ENCODE results near the gene STAG1. TPM values are rescaled to one million over a fixed set of nuclear protein-coding genes. Genes with fewer than 3 reads are reported as not detected.
A peak's percentile ranks its signal among the peaks of the same experiment; 100 is the strongest.
"Not testable (repeated sequence)": the region's sequence is repeated elsewhere in the genome, so short reads cannot be mapped to it uniquely, and the experiment has no call there.

STAG1 gene
- total RNA-seq, 2 donors from 2014 or later, result 26.8 to 29.8 TPM

- Histone ChIP-seq H3K27me3 (ENCODE audit: control insufficient read depth, insufficient read depth, low read length, poor library complexity, severe bottlenecking) (no peaks in the 10 kb centered on the region), H3K4me3 (ENCODE audit: low read length) (peak overlapping the region; percentile 90), H3K4me1 (ENCODE audit: control insufficient read depth, insufficient read depth, low read length) (peaks cover 8% of the 10 kb centered on the region), H3K36me3 (ENCODE audit: control insufficient read depth, insufficient read depth, low read length) (no peaks in the 10 kb centered on the region), H3K9ac (ENCODE audit: extremely low read depth, low read length, poor library complexity, severe bottlenecking) (peak overlapping the region; percentile 75), H3K9me3 (ENCODE audit: control insufficient read depth, low read length) (no peaks in the 10 kb centered on the region), H3K27ac (ENCODE audit: low read depth, low read length) (peak overlapping the region; percentile 99)
- H3K27ac Mint-ChIP-seq, result peak overlapping the region; percentile 96
- no peaks in the 10 kb centered on the region for H3K27me3 Mint-ChIP-seq (ENCODE audit: insufficient read depth)
- H3K4me3 Mint-ChIP-seq, result peak overlapping the region; percentile 72
- peak; percentile 91 for DNase-seq
- peaks cover 36% of the 10 kb centered on the region for H3K4me1 Mint-ChIP-seq
- WGBS, 2 experiments (ENCODE audit: insufficient coverage in 1 of 2, insufficient read length in 1 of 2), result 0 to 2% methylated on average over 13 to 97 of the region's 97 CpGs
- no peak for TF ChIP-seq CTCF (conservative IDR thresholded peaks at IDR 0.05)
- peaks cover 2% of the 10 kb centered on the region for H3K36me3 Mint-ChIP-seq (ENCODE audit: low read depth)
- H3K9me3 Mint-ChIP-seq, result no peaks in the 10 kb centered on the region
These were observed 634 bp downstream of the STAG1 start for GRCh38 chr3:136751316-136752171.

- H3K4me1 ChIP-seq (ENCODE audit: control insufficient read depth, insufficient read depth, low read length), result peaks cover 8% of the 10 kb centered on the region
- peak overlapping the region; percentile 72 for H3K4me3 Mint-ChIP-seq
- H3K27ac ChIP-seq (ENCODE audit: low read depth, low read length), result peak overlapping the region; percentile 99
- H3K4me3 ChIP-seq (ENCODE audit: low read length), result peak overlapping the region; percentile 90
- H3K9me3 Mint-ChIP-seq, result no peaks in the 10 kb centered on the region
- no peaks in the 10 kb centered on the region for H3K27me3 ChIP-seq (ENCODE audit: control insufficient read depth, insufficient read depth, low read length, poor library complexity, severe bottlenecking)
- no peaks in the 10 kb centered on the region for H3K36me3 ChIP-seq (ENCODE audit: control insufficient read depth, insufficient read depth, low read length)
- 9 to 20% methylated on average over 4 to 5 of the region's 9 CpGs for WGBS, 2 experiments (ENCODE audit: insufficient coverage in 1 of 2, insufficient read length in 1 of 2)
- H3K4me1 Mint-ChIP-seq, result peaks cover 42% of the 10 kb centered on the region
- no peaks in the 10 kb centered on the region for H3K9me3 ChIP-seq (ENCODE audit: control insufficient read depth, low read length)
- DNase-seq, result no peak
- H3K36me3 Mint-ChIP-seq (ENCODE audit: low read depth), result peaks cover 2% of the 10 kb centered on the region
- no peaks in the 10 kb centered on the region for H3K27me3 Mint-ChIP-seq (ENCODE audit: insufficient read depth)
- peak overlapping the region; percentile 75 for H3K9ac ChIP-seq (ENCODE audit: extremely low read depth, low read length, poor library complexity, severe bottlenecking)
- peak overlapping the region; percentile 93 for H3K27ac Mint-ChIP-seq
- TF ChIP-seq CTCF (conservative IDR thresholded peaks at IDR 0.05), result no peak
These were observed 1.3 kb downstream of the STAG1 start for GRCh38 chr3:136750897-136751315.

GRCh38 chr3:136750209-136750896 is 1.8 kb downstream of the STAG1 start:
- H3K36me3 Mint-ChIP-seq (ENCODE audit: low read depth), result peaks cover 2% of the 10 kb centered on the region
- H3K4me1 ChIP-seq (ENCODE audit: control insufficient read depth, insufficient read depth, low read length), result peaks cover 8% of the 10 kb centered on the region
- no peak for TF ChIP-seq CTCF (conservative IDR thresholded peaks at IDR 0.05)
- H3K4me3 ChIP-seq (ENCODE audit: low read length), result peak overlapping the region; percentile 90
- H3K27ac ChIP-seq (ENCODE audit: low read depth, low read length), result peak overlapping the region; percentile 99
- no peak for DNase-seq
- H3K27me3 ChIP-seq (ENCODE audit: control insufficient read depth, insufficient read depth, low read length, poor library complexity, severe bottlenecking), result no peaks in the 10 kb centered on the region
- H3K9me3 Mint-ChIP-seq, result no peaks in the 10 kb centered on the region
- 40 to 43% methylated on average over 2 to 8 of the region's 8 CpGs for WGBS, 2 experiments (ENCODE audit: insufficient coverage in 1 of 2, insufficient read length in 1 of 2)
- peak overlapping the region; percentile 75 for H3K9ac ChIP-seq (ENCODE audit: extremely low read depth, low read length, poor library complexity, severe bottlenecking)
- no peaks in the 10 kb centered on the region for H3K9me3 ChIP-seq (ENCODE audit: control insufficient read depth, low read length)
- peak overlapping the region; percentile 93 for H3K27ac Mint-ChIP-seq
- H3K4me1 Mint-ChIP-seq, result peaks cover 48% of the 10 kb centered on the region
- no peaks in the 10 kb centered on the region for H3K36me3 ChIP-seq (ENCODE audit: control insufficient read depth, insufficient read depth, low read length)
- peak overlapping the region; percentile 72 for H3K4me3 Mint-ChIP-seq
- H3K27me3 Mint-ChIP-seq (ENCODE audit: insufficient read depth), result no peaks in the 10 kb centered on the region

GRCh38 chr3:136749602-136750001 is 2.6 kb downstream of the STAG1 start:
- not testable (repeated sequence) for DNase-seq; H3K36me3 Mint-ChIP-seq (ENCODE audit: low read depth); H3K9me3 Mint-ChIP-seq; H3K27me3 ChIP-seq (ENCODE audit: control insufficient read depth, insufficient read depth, low read length, poor library complexity, severe bottlenecking); H3K9me3 ChIP-seq (ENCODE audit: control insufficient read depth, low read length); H3K36me3 ChIP-seq (ENCODE audit: control insufficient read depth, insufficient read depth, low read length); H3K4me1 ChIP-seq (ENCODE audit: control insufficient read depth, insufficient read depth, low read length); H3K27ac ChIP-seq (ENCODE audit: low read depth, low read length); H3K9ac ChIP-seq (ENCODE audit: extremely low read depth, low read length, poor library complexity, severe bottlenecking); H3K27me3 Mint-ChIP-seq (ENCODE audit: insufficient read depth)
- Mint-ChIP-seq H3K27ac (peak overlapping the region; percentile 93), H3K4me1 (peaks cover 48% of the 10 kb centered on the region), H3K4me3 (peak overlapping the region; percentile 72)
- 88% methylated on average over 6 of the region's 6 CpGs; no CpG with 5 or more reads in 1 of the 2 experiments for WGBS, 2 experiments (ENCODE audit: insufficient coverage in 1 of 2, insufficient read length in 1 of 2)
- H3K4me3 ChIP-seq (ENCODE audit: low read length), result peak overlapping the region; percentile 90

Data from endodermal cell (in vitro differentiated cells).